ENCODE measurements around the gene FILIP1.

Gene FILIP1

GRCh38 chr6:75266716-75267291 is 226.8 kb downstream of the FILIP1 start:
- peak; percentile 68 for DNase-seq (ENCODE audit: low read depth)

- no peak for DNase-seq (ENCODE audit: low read depth)
Measured at GRCh38 chr6:75263401-75263750, 230.2 kb downstream of the FILIP1 start.

GRCh38 chr6:75262716-75263400 is 230.7 kb downstream of the FILIP1 start:
- DNase-seq (ENCODE audit: low read depth): no peak

GRCh38 chr6:75261299-75261698 is 232.3 kb downstream of the FILIP1 start:
- DNase-seq (ENCODE audit: low read depth): no peak

GRCh38 chr6:75257343-75258087 is 236.1 kb downstream of the FILIP1 start:
- DNase-seq (ENCODE audit: low read depth): no peak

GRCh38 chr6:75250552-75250951 is 243.0 kb downstream of the FILIP1 start:
- DNase-seq (ENCODE audit: low read depth): no peak

- DNase-seq (ENCODE audit: low read depth): no peak
Measured at GRCh38 chr6:75249837-75250236, 243.8 kb downstream of the FILIP1 start.

- no peak for DNase-seq (ENCODE audit: low read depth)
Measured at GRCh38 chr6:75246386-75246785, 247.2 kb downstream of the FILIP1 start.

- no peak for DNase-seq (ENCODE audit: low read depth)
Measured at GRCh38 chr6:75244063-75244584, 249.5 kb downstream of the FILIP1 start.

- DNase-seq (ENCODE audit: low read depth): peak; percentile 97
Measured at GRCh38 chr6:75243333-75244062, 250.1 kb downstream of the FILIP1 start, which contains the start of gene COX7A2. Gene COX7A2, minus strand, starts transcription at chr6:75243801. Its CDS starts 67 bp downstream, at chr6:75243734.

Data from EH (cell line).